GM10266 (cell line): Measurements from ENCODE around the gene RPL12.

Experiments used
- DNase-seq: peaks from one replicate; pipeline ENCODE4 v3.0.0; 2012; ENCODE audit errors: extremely low spot score
- TF ChIP-seq, protein P1 (sequence below): IDR thresholded peaks from 2 replicates; pipeline ENCODE4 v1.5.1; 2012; ENCODE audit warnings: mild to moderate bottlenecking, low read depth; ENCODE audit not compliant: control insufficient read depth, insufficient read depth; ENCODE audit errors: missing control alignments

RPL12 gene

DNA sequence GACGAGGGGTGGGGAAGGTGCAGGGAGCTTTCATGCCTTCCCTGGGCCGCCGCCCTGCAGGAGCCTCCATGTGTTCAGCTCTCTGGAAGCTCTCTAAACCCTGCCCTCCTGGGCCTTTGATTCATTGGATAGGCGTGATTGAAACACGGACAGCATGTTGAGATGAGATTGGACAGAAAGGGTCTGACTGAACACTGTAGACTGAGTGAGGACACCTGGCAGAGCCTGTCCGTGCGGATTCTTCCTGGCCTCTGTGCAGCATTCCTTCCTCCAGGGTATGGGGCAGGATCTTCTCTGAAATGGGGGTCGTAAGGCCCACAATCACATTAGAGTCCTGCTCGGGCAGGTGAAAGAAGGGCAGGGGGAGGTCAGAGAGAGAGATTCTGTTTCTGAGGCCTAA lies 12.8 kb downstream of the RPL12 start:
- TF ChIP-seq, protein P1, sequence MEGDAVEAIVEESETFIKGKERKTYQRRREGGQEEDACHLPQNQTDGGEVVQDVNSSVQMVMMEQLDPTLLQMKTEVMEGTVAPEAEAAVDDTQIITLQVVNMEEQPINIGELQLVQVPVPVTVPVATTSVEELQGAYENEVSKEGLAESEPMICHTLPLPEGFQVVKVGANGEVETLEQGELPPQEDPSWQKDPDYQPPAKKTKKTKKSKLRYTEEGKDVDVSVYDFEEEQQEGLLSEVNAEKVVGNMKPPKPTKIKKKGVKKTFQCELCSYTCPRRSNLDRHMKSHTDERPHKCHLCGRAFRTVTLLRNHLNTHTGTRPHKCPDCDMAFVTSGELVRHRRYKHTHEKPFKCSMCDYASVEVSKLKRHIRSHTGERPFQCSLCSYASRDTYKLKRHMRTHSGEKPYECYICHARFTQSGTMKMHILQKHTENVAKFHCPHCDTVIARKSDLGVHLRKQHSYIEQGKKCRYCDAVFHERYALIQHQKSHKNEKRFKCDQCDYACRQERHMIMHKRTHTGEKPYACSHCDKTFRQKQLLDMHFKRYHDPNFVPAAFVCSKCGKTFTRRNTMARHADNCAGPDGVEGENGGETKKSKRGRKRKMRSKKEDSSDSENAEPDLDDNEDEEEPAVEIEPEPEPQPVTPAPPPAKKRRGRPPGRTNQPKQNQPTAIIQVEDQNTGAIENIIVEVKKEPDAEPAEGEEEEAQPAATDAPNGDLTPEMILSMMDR = no peak
- no peak for DNase-seq

DNA sequence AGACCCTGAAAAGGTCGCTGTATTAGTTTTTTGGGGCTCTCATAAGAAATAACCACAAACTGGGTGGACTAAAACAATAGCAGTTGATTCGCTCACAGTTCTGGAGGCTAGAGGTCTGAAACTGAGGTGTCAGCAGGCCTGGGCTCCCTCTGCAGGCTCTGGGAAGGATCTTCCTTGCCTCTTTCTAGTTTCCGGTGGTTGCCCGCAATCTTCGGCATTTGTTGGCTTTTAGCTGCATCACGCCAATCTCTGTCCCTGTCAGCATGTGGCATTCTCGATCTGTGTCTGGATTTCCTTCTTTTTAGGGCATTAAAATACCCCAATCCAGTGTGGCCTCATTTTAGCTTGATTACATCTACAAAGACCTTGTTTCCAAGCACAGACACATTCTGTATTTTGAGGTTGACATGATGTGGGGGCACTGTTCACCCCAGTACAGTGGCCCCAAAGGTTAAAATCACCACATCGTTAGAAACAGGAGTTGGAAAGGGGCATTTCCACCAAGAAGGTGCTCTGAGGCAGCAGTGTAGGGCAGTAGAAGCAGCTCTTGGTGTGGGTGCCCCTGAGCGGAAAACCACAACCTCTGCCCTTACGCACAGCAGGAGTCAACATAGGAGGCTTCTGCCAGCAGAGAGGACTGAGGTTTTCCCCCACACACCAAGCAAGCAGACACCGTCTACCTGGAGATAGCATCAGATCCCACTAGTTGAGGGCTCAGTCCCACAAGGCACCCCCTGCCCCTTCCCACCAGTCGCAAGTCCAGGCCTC lies 13.5 kb downstream of the RPL12 start:
- TF ChIP-seq, protein P1 = no peak
- DNase-seq = no peak

GRCh38 chr9:127430415-127430814 lies 20.8 kb downstream of the RPL12 start:
- DNase-seq = no peak
- TF ChIP-seq, protein P1 = no peak

DNA sequence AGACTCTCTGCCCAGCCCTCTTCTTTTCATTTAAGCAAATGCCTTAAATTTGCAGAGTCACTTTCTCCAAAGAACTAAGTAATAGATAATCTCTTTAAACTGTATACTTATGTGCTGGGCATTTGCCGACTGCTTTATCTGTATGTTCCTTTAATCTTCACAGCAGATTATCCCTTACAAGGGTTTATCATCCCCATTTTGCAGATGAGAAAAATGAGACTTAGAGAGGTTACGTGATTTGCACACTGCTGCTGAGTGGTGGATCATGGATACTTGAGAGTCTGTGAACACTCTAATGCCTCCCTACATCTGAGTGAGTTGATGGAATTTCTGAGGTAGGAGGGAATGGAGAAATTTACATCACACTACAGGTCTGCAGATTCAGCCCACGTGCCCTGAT lies 22.9 kb downstream of the RPL12 start:
- DNase-seq = no peak
- TF ChIP-seq, protein P1 = no peak

- DNase-seq = peak; percentile 40
- TF ChIP-seq, protein P1 = no peak
These were observed 24.4 kb downstream of the RPL12 start for GRCh38 chr9:127426756-127427155.

DNA sequence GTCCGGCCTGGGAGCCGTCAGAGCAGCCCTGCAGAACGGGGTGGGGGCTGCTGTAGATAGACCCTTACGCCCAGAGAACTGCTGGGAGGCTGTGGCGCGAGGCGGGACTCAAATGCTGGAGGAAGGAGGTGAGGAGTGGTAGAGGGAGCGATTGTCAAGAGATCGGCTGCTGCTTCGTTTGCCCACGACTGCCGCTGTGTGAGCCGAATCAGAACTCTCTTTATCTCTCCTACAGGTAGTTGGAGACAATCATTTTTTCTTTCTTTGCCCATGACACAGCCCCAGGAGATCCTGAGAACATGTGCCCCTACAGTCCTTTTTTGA lies 26.6 kb downstream of the RPL12 start:
- DNase-seq = no peak
- TF ChIP-seq, protein P1 = no peak

- TF ChIP-seq, protein P1 = no peak
- peak; percentile 91 for DNase-seq
These were observed 27.1 kb downstream of the RPL12 start, which contains the start of gene ZNF79 for GRCh38 chr9:127423934-127424675. Gene ZNF79, plus strand, starts transcription at chr9:127424382. Its CDS starts 406 bp downstream, at chr9:127424788.
